NB4 (cell line): ENCODE results near the gene TNFRSF14.

Experiments used
- CTCF ChIP-seq: IDR thresholded peaks from one replicate; pipeline ENCODE4 v1.5.1; 2012; ENCODE audit warnings: low read depth, low read length
- MAX ChIP-seq: IDR thresholded peaks from 2 replicates; pipeline ENCODE4 v1.6.1; 2011; ENCODE audit warnings: low read depth, low read length

- no peak for TF ChIP-seq MAX
- TF ChIP-seq CTCF: no peak
Measured at GRCh38 chr1:2535455-2535854, 20.7 kb upstream of the TNFRSF14 start.
